Fibroblast of mammary gland (primary cell): ENCODE results near the gene FOXP4.

Experiments
- DNase-seq: peaks from one replicate; pipeline ENCODE4 v3.0.0-alpha.2; 2010; ENCODE audit warnings: low read depth
- H3K4me3 ChIP-seq: 2 replicates; pipeline ENCODE4 v1.5.1; 2011; ENCODE audit warnings: low read depth, mild to moderate bottlenecking, low read length, moderate library complexity; ENCODE audit not compliant: control insufficient read depth
- CTCF ChIP-seq: conservative IDR thresholded peaks from 2 replicates; pipeline ENCODE4 v1.5.1; 2011; ENCODE audit warnings: low read depth, low read length, inconsistent platforms; ENCODE audit not compliant: control insufficient read depth, insufficient read depth

FOXP4 gene

DNA sequence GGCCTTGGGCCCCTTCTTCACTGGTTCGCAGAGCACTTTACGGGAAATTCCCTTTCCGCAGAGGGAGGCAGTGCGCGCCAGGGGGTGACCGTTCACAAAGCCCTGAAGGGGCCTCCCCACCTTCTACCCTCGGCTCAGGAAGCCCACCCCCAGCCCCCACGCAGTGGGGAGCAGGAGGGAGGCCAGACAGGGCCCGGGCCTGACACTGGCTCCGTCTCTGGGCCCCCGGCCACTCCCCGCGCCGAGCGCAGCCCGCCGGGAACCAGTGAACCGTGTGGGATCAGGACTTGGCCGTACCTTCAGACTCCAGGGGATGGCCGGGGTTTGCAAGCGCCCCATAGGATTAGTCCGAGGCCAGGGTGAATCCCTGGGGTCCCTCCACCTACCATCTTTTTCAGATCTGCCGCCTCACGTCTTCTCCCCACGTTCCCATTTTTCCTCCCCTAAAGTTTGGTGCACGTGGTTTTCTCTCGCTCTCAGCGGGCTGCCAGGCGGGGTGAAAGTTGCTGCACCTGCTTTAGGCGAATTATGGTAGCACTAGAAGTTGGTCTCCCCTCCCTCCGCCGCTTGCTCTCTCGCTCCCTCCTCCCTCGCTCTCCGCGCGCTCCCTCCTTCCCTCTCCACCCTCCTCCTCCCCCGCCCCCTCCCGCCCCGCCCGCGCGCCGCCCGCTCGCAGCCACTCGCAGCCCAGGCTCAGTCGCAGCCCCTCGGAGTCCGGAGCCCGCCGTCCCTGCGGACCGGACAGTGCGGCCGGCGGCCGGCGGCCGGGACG, at the start of gene FOXP4:
Gene FOXP4 (plus strand): TSS at position 679 of the 772 bp plus-strand sequence. CDS start 19,380 bp downstream, outside the sequence.
- peak; percentile 94 for DNase-seq
- H3K4me3 ChIP-seq: peak within 1 kb of the TSS; percentile 72
- no peak for TF ChIP-seq CTCF

DNA sequence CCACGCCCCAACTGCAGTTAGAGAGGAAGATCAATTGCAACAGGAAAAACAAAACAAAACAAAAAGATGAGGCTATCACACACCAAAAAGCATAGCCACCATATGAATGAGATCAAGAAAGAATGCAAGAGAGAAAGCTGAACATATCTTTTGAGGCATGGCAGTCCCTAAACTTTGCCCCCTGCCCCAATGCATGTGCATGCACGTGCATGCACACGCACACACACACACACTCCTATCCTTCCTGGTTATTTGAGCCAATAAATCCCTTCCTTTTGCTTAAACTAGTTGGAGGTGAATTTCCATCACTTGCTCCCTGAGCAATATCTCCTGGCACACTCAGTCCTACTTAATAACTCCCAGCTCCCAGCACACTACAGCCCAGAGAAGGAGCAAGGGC, 48.6 kb upstream of the FOXP4 start:
- DNase-seq: no peak
- H3K4me3 ChIP-seq: no peak overlapping the region
- TF ChIP-seq CTCF: no peak

DNA sequence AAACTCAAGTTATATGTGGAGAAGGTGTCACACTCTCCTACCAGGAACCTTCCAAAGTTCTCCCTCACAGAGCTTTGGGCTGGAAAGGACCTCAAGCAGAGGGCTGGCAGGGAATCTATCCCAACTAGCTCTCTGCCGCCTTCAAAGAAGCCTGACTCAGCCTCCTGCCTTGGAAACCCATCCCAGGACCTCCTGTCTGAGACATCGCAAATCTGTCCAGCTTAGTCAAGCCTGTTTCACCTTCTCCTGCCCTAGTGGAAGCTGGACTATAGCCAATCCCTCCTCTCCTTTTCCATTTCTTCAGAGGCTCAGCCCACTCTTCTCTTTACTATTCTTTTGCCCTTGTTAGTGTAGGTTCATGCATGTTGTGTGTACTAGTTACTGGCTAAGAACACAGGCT, 48.2 kb upstream of the FOXP4 start:
- no peak overlapping the region for H3K4me3 ChIP-seq
- no peak for TF ChIP-seq CTCF
- peak; percentile 67 for DNase-seq

DNA sequence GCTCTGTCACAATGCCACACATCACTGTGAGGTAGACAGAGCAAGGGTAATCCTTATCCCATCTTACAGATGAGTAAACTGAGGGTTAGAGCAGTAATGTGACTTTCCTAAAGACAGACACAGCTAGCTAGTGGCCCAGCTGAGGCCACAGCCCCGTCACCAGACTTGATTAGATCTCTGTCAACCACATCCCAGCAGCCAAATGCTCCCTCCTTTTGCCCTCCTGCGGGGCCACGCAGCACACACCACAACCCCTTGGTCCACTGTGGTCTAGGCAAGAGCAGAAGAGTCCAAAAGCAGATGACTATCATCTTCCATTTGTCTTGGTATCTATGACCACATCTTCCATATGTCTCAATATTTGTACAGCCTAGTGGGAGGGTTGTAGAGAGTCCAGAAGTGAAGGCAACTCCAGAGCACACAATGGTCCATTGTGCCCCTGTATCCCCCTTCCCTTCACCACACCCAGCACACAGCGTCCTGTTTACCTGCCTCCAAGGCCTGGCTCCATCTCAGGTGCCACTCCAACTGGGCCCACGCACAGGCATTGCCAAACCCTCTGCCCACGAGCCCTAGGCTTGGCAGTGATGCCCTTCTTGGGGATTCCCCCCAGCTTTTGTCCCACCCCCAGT, 47.1 kb upstream of the FOXP4 start:
- no peak overlapping the region for H3K4me3 ChIP-seq
- TF ChIP-seq CTCF: no peak
- DNase-seq: no peak

DNA sequence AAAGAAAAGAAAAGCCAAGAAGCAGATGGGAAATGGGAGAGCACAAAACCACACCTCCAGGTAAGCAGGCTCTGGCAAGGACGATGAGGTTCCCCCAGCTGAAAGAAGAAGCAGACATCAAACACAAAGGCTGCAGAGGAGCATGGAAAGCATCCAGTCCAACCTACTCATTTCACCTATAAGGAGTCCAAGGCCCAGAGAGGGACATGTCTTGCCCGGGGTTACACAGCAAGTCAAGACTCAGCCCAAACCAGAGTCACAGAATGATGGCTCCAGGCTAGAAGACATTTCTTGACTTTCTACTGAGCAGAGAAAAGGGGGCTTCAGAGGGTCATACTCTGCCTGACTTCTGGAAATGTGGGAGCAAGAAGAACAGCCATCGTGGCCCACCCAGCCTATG, 45.6 kb upstream of the FOXP4 start:
- no peak for TF ChIP-seq CTCF
- no peak overlapping the region for H3K4me3 ChIP-seq
- DNase-seq: no peak

DNA sequence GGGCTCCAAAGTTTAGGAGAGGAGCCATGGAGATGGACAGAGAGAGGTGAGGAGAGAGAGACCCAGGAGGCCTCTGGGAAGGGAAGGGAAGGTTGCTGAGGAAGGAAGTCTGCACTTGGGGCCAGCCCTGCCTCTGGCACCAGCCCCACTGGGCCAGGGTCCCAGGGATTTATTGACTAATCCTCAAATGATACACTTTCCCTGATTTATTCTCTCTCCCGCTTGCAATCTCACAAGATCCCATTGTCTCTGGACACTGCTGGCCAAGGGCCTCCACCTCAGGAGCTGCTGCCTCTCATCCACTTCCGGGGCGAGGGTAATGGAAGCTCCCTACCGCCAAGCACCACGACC, 43.6 kb upstream of the FOXP4 start:
- no peak for TF ChIP-seq CTCF
- DNase-seq: no peak
- no peak overlapping the region for H3K4me3 ChIP-seq
